NCI-H1694 (cell line): ENCODE results near the gene PRKD1.
"Not testable (repeated sequence)": the region's sequence is repeated elsewhere in the genome, so short reads cannot be mapped to it uniquely, and the experiment has no call there.

Source experiments
- DNase-seq: peaks from one replicate; lab custom pipeline; 2025; lab: John Stamatoyannopoulos, UW

The PRKD1 gene

DNA sequence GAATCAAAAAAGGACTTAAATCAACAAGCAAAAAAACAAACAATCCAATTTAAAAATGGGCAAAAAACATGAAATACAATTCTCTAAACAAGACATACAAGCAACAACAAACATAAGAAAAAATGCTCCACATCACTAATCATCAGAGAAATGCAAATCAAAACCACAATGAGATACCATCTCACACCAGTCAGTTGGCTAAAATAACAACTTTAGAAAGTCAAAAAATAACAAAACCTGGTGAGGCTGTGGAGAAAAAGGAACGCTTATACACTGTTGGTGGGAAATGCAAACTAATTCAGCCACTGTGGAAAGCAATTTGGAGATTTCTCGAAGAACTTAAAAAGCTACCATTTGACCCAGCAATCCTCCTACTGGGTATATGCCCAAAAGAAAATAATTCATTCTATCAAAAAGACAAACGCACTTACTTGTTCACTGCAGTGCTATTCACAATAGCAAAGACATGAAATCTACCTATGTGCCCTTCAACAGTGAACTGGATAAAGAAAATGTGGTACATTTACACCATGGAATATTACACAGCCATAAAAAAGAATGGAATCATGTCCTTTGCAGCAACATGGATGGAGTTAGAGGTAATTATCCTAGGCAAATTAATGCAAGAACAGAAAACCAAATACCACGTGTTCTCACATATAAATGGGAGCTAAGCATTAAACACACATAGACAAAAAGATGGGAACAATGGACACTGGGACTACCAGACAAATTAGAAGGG lies 26.9 kb downstream of the PRKD1 start:
- no peak for DNase-seq

- no peak for DNase-seq
These were observed 29.2 kb downstream of the PRKD1 start for GRCh38 chr14:29898470-29898869.

GRCh38 chr14:29897181-29897580 lies 30.5 kb downstream of the PRKD1 start:
- no peak for DNase-seq

- no peak for DNase-seq
These were observed 31.3 kb downstream of the PRKD1 start for GRCh38 chr14:29896354-29896821.

DNA sequence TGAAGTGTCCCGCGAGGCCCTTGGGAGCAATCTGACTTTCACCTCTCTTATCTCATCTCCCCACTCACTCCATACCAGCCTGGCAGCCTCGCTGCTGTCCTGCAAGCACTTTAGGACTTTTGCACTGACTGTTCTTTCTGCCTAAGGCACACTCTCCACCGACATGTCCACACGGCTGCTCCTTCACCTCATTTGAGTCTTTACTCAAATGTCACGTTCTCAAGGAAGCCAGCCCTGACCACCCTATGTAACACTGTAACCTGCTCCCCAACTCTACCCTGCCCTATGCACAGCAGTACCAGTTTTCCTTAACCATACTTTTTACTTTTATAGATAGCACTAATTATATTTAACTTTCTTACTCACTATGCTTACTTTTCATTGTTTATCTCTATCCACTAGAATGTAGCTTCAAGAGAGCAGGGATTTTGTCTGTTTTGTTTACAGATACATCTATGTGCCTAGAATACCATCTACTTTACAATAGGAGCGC lies 32.0 kb downstream of the PRKD1 start:
- DNase-seq = no peak

GRCh38 chr14:29893989-29894388 lies 33.7 kb downstream of the PRKD1 start:
- DNase-seq = no peak

- DNase-seq = no peak
These were observed 35.3 kb downstream of the PRKD1 start for GRCh38 chr14:29892327-29892726.

GRCh38 chr14:29885988-29886387 lies 41.7 kb downstream of the PRKD1 start:
- no peak for DNase-seq

DNA sequence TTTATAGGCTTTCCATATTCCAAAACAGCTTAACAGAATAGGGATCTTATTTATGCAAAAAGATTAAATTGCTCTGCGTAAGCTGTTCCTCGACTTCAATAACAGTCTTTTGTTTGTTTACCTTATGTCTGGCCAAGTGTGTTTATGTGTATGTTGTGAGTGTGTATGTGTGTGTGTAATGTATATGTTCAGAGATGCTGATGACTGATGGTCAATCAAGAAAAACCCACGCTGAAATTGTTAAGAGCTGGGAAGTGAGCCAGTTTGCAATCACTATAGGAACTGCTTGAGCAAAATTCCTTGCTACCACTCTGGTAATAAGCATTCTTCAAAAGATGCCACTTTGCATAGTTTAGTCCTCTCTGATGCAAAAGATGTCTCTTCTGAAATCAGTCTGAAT lies 59.6 kb downstream of the PRKD1 start:
- DNase-seq = no peak

DNA sequence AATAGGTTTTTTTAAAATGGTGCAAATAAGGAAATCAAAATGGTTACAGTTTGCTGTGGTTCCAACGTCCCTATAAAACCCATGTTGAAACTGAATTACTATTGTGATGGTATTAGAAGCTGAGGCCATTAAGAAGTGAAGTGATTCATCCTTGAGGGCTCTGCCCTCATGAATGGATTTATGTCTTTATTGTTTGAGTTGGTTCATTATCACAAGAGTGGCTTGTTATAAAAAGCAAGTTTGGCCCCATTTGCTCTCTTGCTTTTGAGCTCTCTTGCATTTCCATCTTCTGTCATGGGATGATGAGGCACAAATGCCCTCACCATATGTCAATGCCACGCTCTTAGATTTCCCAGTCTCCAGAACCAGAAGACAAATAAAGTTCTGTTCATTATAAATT lies 62.3 kb downstream of the PRKD1 start:
- DNase-seq = no peak

DNA sequence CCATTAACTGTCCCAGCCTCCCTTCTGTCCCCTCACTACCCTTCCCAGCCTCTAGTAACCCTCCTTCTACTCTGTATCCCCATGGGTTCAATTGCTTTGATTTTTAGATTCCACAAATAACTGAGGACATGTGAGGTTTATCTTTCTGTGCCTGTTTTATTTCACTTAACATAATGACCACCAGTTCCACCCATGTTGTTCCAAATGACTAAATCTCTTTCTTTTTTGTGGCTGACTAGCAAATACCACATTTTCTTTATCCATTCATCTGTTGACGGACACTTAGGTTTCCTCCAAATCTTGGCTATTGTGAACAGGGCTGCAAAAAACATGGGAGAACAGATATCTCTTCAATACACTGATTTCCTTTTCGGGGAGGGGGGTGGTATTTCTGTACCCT lies 65.7 kb downstream of the PRKD1 start:
- DNase-seq = no peak

DNA sequence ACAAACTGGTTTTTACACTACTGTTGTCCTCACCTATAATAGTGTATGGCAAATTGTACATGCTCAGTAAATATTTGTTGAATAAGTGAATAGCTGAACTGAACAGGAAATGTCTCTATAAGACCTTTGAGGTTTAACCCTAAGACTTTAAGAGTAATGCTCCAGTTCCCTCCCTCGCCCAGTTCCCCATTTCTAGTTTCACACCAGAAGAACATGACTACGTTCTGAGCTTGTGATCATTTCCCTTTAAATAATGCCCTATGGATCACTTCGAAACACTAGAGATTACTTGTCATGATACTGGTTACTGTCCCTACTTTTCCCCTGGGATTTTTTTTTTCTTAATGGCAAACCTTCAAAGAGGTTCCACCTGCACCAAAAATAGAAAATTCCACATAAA lies 69.3 kb downstream of the PRKD1 start:
- no peak for DNase-seq

GRCh38 chr14:29857551-29857950 lies 70.1 kb downstream of the PRKD1 start:
- no peak for DNase-seq

GRCh38 chr14:29856516-29856915 lies 71.1 kb downstream of the PRKD1 start:
- no peak for DNase-seq

- DNase-seq = not testable (repeated sequence)
These were observed 74.0 kb downstream of the PRKD1 start for GRCh38 chr14:29853691-29854090.

DNA sequence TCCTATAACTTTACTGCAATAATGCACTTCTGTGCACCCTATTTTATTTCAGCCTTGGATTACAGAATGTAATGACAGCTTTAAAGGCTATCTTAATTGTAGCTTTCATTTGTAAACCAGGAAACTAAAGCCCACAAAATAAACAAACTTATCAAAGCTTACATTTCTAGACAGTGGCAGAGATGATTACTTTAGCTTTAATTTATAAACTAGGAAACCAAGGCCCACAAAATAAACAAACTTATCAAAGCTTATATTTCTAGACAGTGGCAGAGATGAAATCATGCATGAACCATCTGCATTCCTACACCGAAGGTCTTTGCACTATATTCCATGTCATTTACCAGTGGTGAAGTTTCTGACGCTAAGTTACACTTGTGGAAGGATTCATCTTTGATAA lies 74.4 kb downstream of the PRKD1 start:
- DNase-seq = no peak

GRCh38 chr14:29851397-29851796 lies 76.2 kb downstream of the PRKD1 start:
- DNase-seq = no peak

DNA sequence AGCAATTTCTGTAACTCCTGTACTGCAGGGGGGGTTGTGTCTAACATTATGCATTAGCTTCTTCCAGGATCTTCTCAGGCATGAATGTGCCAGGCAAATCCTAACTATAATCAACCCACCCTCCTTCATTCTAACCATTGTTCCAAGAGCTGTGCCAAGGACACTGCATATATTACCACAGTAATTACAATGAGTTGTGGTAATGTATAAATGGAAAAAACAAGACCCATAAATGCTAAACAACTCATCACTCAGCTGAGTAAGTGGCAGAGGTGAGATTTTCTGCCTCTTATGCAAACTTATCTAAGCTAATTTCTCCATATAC lies 80.6 kb downstream of the PRKD1 start:
- no peak for DNase-seq

- no peak for DNase-seq
These were observed 81.2 kb downstream of the PRKD1 start for GRCh38 chr14:29846339-29847055.

GRCh38 chr14:29843981-29844380 lies 83.7 kb downstream of the PRKD1 start:
- DNase-seq = no peak

GRCh38 chr14:29842228-29842627 lies 85.4 kb downstream of the PRKD1 start:
- DNase-seq = no peak

DNA sequence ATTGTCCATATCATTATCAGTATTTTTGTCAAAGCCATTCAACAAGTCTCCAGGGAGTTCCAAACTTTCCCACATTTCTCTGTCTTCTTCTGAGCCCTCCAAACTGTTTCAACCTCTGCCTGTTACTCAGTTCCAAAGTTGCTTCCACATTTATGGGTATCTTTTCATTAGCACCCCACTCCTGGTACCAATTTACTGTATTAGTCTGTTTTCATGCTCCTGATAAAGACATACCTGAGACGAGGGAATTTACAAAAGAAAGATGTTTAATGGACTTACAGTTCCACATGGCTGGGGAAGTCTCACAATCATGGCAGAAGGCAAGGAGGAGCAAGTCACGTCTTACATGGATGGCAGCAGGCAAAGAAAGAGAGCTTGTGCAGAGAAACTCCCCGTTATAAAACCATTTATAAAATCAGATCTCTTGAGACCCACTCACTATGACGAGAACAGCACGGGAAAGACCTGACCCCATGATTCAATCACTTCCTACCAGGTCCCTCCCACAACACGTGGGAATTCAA lies 87.2 kb downstream of the PRKD1 start:
- DNase-seq = not testable (repeated sequence)

GRCh38 chr14:29839691-29840090 lies 88.0 kb downstream of the PRKD1 start:
- not testable (repeated sequence) for DNase-seq
